ENCODE data around the gene GALNT8.

The GALNT8 gene

GRCh38 chr12:4796694-4797482 lies 76.7 kb downstream of the GALNT8 start:
- no peak for DNase-seq (ENCODE audit: low spot score)

- DNase-seq (ENCODE audit: low spot score) = no peak
Observed at GRCh38 chr12:4800555-4800954, 80.4 kb downstream of the GALNT8 start.

- no peak for DNase-seq (ENCODE audit: low spot score)
Observed at GRCh38 chr12:4802841-4803240, 82.6 kb downstream of the GALNT8 start.

DNA sequence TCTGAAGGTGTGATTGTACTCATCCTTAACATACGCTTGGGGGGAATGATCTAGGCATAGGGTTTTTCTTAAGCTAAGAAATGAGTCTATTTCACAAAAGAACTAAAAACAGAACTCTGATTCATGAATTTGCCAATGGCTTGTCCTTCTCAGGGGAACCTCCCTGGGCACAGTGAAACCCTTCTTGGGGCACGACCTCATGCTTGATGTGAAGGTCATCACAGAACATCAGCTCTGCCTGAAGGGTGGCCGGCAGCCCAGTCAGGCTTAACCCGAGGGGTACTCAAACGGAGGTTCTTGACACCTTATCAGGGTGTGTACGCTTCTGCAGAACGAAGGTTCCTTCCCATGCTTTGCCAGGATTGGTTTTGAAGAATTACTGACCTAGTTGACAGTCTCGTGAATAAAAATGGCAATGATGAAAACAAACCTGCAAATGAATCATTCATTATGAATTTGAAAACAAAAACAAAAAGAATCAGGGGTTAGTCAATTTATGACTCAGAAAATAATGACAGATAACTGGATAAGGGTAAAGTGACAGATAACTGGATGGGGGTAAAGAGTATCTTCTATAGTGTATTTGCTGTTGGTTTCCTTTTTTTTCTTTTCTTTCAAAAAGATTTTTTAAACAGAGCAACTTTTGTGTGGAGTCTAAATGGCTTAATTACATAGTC lies 86.4 kb downstream of the GALNT8 start:
- DNase-seq (ENCODE audit: low spot score) = no peak

DNA sequence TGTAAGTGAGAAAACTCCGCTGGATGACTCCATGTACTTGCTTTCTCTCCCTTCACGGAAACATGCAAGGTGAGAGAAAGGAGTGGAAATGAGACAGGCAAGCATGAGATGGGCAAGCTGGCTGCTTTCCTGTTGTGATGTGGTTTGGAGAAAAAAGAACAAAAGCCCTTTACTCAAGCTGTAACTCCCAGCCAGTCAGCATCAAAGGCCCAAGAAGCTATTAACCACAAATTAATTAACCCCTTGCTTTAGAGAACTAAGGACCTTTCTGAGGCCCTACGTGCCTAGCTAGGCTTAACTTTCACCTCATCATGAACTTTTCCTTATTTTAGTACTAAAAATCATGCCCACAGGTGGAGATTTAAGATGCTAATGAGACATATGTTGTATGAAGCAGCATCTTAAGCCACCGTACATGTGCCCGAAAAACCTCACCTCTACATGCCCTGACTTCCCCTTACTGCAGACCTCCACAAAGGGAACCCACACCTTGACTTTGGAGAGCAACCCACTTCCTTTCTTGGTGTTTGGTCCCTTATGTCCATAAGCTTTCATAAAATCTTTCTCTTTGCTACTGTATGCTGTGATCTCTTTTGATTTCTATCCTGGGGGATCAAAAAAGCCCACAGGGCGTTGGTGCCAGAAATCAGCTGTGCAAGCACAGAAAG lies 87.0 kb downstream of the GALNT8 start:
- DNase-seq (ENCODE audit: low spot score) = no peak

DNA sequence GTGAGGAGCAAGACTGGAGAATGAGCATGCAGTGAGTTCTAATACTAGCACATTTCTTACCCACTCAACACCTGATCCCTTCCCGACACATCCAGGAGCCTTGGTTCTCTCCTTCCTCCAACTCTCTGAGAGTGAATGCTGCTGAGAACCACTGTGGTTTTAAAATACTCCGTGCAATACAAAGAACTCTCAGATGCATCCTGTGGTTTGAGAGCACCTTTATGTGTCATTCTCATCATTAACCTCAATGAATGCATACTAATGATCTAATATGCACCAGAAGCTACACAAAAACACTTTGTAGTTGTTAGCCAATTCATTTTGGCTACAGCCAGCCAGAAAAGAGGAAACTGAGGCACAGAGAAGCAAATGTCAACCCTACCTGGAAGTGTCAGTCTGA lies 87.6 kb downstream of the GALNT8 start:
- DNase-seq (ENCODE audit: low spot score) = no peak

- DNase-seq (ENCODE audit: low spot score) = no peak
Observed at GRCh38 chr12:4809013-4809448, 88.8 kb downstream of the GALNT8 start.

DNA sequence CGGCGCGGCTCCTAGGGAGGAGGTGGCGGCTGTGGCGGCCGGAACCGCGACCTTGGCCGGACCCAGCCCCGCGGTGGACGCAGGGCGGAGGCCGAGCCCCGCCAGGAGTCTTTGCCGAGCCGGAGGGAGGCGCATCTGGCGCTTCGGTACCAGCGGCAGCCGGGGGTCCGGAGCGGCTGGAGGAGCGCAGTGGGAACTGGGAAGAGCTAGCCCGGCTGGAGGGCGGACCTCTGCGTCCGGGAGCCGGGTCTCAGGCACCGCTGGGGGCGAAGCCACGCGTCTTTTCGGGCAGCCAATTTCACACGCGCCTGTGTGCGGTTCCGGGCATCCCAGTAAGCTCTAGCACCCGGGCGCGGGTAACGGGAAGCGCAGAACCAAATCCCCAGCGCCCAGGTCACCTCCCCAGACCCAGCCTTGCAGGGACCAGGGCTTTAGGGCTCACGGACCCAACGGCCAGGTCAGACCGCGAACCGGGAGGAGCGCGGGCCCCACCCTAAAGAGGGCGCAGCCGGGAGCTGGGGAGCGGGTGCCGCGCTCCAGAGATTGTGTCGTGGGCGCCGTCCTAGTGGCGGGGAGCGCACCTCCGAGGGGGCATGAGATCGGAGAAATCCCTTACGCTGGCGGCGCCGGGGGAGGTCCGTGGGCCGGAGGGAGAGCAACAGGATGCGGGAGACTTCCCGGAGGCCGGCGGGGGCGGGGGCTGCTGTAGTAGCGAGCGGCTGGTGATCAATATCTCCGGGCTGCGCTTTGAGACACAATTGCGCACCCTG lies 89.4 kb downstream of the GALNT8 start:
- no peak for DNase-seq (ENCODE audit: low spot score)

DNA sequence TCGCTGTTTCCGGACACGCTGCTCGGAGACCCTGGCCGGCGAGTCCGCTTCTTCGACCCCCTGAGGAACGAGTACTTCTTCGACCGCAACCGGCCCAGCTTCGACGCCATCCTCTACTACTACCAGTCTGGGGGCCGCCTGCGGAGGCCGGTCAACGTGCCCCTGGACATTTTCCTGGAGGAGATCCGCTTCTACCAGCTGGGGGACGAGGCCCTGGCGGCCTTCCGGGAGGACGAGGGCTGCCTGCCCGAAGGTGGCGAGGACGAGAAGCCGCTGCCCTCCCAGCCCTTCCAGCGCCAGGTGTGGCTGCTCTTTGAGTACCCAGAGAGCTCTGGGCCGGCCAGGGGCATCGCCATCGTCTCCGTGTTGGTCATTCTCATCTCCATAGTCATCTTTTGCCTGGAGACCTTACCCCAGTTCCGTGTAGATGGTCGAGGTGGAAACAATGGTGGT lies 90.0 kb downstream of the GALNT8 start:
- no peak for DNase-seq (ENCODE audit: low spot score)

GRCh38 chr12:4812624-4813327 lies 92.6 kb downstream of the GALNT8 start:
- DNase-seq (ENCODE audit: low spot score) = no peak

DNA sequence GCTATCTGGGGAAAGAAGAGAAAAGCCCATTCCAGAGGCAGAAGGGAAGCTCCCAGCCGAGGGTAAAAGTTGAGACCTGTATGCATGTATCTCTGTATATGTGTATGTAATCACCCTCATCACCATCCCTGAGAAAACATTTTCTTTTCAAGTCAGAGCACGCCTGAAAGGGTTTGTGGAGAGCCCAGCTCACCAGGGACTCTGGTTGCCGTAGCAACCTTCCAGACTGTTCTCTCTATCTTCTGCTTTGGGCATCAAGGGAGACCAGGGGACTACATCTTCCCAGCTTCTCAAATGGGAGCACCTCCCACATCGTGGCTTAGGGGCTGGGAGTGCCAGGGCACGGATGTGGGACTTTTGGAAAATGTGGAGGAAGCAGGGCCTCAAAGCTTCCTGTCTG lies 93.5 kb downstream of the GALNT8 start:
- no peak for DNase-seq (ENCODE audit: low spot score)

- no peak for DNase-seq (ENCODE audit: low spot score)
Observed at GRCh38 chr12:4814485-4814884, 94.3 kb downstream of the GALNT8 start.

DNA sequence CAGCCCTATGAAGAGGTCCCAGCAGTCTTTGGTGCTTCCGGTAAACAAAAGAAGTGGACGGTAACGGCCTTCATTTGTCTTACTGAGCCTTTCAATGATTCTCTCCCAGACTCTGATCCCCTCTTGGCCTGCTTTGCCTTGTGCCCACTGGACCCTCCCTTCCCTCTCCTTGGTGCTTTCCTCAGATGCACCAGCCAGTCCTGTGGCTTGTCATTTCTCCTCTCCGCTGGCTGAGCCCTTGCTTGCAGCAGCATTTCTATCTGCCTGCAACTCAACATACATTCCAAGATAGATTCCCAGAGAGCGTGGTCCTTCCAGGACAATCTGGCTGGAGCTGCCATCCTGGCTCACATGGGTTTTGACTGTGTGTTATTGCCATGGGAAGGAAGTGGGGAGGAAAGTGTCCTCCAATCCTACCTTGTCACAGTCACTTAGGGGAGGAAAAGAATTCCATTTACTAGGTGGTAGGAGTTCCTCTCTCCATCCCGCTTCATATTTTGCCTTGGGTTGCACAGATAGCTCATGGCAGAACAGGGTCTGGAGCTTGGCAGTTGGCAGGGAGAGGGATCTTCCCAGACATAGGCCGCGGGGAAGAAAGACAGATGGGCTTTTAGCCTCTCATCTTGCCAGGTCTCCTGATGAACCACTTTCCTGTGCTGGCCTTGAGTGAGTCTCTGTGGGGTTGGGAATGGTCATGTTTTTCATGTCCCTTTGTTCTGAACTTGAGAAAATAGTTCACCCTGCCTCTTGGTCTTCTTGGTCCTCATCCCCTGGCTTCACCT lies 96.7 kb downstream of the GALNT8 start:
- no peak for DNase-seq (ENCODE audit: low spot score)

DNA sequence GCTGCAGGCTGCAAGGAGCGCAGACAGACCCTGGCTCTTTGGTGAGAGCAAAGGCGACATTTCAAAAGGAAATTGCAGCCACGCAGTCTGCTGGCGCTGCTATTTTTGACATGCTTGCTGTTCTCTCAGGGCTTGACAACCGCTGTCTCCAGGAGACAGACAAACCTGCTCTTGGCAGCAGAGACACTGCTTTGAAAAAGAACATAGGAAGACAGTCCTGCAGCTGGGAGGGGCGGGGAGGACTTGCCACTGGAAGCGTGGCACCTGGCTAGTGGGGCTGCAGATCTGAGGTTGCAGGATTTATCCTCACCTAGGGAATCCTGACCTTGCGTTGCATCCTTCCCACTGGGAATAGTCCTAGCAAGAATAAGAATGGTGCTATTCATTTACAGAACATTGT lies 97.7 kb downstream of the GALNT8 start:
- no peak for DNase-seq (ENCODE audit: low spot score)

DNA sequence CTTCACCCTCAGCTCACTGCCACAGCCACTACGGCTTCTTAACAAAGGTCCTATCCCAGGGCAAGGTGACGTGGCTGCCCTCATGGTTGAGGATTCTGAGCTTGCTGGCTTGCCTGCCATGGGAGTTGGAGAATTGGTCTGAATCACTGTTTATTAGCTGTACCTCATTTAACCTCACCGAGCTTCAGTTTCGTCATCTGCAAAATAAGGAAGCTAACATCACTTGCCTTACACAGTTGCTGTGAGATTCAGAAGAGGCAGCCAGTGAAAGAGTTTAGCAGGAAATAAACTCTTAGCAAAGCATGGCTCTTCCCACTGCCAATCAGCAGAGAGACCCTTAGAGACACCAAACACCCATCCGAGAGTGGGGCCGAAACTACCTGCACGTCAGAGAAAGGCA lies 99.5 kb downstream of the GALNT8 start:
- DNase-seq (ENCODE audit: low spot score) = no peak

GRCh38 chr12:4820971-4821370 lies 100.8 kb downstream of the GALNT8 start:
- DNase-seq (ENCODE audit: low spot score) = no peak
